HG03439 (cell line): ENCODE measurements around the gene MBIP.

ENCODE experiments used
- ATAC-seq: cut with Tn5 transposase; IDR thresholded peaks from one replicate; pipeline ENCODE4 v1.9.1; 2021; ENCODE audit warnings: mild to moderate bottlenecking, moderate library complexity; ENCODE audit not compliant: unreplicated experiment

Gene MBIP

DNA sequence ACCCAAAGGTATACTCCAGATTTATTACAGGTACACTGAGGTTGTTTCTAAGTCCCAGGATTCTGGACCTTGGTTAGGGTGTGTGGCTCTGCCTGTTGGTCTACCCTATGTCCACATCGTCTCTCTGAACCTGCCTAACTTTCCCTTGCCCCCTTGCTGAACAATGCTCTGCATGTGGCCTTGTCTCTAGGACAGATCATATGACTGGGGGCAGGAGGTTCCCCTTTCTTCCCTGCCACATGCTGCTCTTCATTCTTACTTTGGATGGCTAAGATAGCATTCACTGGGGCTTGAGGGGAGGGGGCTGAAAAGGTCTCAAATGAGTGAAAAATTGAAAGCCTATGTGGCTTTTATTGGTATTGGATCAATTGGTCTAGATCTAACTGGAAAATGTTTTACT is 49.2 kb downstream of the MBIP start:
- no peak for ATAC-seq

DNA sequence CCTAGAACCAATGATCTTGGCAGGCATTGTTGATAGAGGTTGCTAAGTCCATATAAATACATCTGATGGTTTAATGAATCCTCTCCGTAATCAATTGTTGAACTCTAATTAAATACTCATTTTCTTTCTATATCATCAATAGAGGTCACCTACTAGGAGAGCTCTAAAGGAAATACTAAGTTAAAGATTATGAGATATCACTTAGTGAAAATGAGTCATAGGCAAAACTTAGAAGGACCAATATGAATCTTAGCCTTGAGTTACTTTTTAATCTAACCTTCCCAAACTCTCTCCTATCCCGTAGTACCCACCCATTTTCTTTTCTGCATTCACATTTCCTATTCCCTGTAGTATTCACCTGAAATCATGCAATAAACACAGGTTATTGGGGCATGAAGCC is 50.2 kb downstream of the MBIP start:
- ATAC-seq = no peak

DNA sequence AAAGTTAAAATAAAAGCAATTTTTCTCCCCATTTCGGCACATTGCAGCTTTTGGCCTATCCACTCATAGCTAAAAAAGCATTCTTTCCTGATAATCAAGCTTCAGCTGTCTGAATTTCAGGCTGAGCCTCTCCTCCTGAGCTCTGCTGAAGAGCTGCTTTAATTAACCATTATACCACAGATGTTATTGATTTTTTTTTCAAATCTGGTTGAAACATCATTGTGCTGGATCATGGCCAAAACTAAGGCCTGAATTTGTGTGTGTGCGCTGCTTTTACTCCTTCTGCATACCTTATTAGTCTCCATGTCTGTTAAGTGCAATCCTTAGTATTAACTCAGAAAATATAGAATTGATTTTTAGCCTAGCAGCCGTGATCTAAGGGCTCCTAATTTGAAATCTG is 52.3 kb downstream of the MBIP start:
- ATAC-seq = no peak

DNA sequence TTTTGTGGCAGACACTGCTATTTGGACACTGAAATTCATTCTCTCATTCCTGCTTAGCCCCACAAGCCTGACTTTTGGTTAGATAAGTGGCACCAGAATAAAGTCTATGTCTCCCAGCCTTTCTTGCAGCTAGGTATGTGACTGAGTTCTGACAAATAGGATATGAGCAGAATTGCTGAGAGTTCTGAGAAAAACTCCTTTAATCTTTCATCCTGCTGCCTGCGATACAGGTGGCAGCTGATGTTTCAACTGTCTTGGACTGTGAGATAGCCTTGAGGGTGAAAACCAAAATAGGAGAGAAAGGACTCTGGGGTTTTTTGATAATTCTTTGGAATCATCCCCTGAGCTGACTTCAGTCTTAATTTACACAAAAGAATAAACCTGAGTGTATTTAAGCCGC is 55.8 kb downstream of the MBIP start:
- no peak for ATAC-seq

DNA sequence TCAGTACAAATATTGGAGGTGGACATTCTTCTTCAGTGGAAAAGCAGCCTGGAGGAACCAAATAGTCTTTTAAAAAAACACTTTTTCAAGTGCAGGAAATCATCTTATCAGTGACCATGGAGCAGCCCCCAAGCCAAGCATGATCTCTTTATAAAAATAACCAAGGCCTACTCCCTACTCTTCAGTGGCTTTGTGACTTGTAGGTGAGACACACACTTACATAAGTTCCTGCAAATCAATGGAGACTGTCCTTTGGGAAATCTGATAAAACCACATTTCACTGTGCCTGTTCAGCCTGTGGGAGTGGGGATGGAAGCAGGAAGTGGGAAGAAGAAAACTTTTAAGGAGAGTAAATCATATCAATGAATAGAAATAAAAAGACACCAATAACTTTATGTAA is 56.3 kb downstream of the MBIP start:
- no peak for ATAC-seq

DNA sequence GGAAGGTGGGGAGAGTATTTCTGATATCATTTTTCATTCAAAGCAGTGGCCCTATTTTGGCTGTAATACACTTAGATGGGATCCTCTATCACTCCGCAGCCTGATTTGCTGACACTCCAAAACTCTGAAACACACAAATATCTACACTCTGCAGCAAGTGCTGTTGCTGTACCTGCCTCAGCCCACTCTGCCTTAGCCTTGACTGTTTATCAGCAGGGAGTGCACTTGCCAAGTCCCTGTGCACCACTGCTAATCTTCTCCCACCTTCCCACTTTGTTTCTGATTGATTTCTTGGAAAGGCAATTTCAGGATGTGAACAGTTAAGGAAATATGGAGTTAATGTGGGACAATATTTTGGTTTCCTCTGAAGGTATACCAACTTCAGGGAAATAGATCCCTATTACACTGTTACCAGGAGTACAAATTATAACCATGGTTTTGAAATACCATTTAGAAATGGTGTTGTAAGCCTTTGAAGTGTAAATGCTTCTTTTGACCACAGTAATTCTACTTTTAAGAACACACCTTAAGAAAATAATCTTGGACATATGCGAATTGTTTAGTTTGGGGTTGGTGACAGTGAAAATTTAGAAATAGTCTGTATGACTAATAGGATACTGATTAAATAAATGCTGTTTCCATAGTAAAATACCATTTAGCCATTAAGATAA is 59.3 kb downstream of the MBIP start:
- no peak for ATAC-seq

GRCh38 chr14:36258241-36258640 is 62.2 kb downstream of the MBIP start:
- ATAC-seq = no peak

DNA sequence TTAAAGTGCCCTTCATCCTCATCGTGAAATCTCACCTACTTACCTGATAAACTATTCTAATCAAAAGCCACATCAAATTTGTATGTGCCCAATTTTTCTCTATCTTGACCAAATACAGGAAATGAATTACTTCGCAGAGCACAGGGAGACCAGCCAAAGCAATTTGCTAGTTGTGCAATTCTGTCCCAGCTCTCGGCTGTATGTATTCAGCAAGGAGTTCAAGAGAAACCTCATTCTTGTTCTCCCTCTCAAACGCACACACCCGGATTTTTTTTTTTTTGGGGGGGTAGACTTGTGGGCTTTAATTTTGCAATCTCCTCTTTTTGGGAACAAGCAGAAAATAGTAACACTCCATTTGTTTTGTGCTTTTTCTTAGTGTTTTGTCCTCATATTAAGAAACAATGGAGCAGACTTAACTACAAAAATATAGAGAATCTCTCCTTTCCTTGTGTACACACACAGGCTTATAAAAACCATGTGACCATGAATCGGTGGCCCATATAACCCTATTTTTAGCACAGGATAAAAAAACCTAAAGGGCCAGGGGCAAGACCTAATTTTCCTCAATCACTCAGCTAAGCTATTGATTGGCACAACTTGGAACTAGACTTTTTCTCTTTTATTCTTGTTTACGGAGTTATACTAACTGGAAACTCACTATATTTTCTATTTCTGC is 64.2 kb downstream of the MBIP start:
- no peak for ATAC-seq

- no peak for ATAC-seq
These were observed 66.3 kb downstream of the MBIP start for GRCh38 chr14:36254020-36254624.
